HEK293T (cell line): ENCODE results near the gene WWOX.

ENCODE experiments used
- CTCF ChIA-PET: fragments of 350-600 bp; formaldehyde crosslinking; extraction: SDS; loops from one replicate; lab custom pipeline; 2021; ENCODE audit warnings: antibody characterized with exemption, inconsistent platforms; lab: Yijun Ruan, JAX
- POLR2A ChIA-PET: fragments of 350-600 bp; formaldehyde crosslinking; extraction: SDS; loops from one replicate; lab custom pipeline; 2020; ENCODE audit warnings: antibody characterized with exemption, inconsistent platforms; lab: Yijun Ruan, JAX
- DNase-seq: peaks from one replicate; pipeline ENCODE4 v3.0.0; 2012; ENCODE audit warnings: mixed read lengths; ENCODE audit errors: extremely low spot score
- ARNT ChIP-seq: fragments of 450-650 bp; IDR thresholded peaks from 2 replicates; pipeline ENCODE4 v1.6.1; 2017; ENCODE audit warnings: mild to moderate bottlenecking
- BHLHE40 ChIP-seq: fragments of 450-650 bp; IDR thresholded peaks from 2 replicates; pipeline ENCODE4 v1.6.1; 2016; ENCODE audit warnings: mild to moderate bottlenecking, moderate library complexity, borderline replicate concordance
- CTBP1 ChIP-seq: fragments of 450-650 bp; IDR thresholded peaks from 2 replicates; pipeline ENCODE4 v1.6.1; 2016; ENCODE audit warnings: borderline replicate concordance
- ELF4 ChIP-seq: fragments of 450-650 bp; IDR thresholded peaks from 2 replicates; pipeline ENCODE4 v1.6.1; 2017; ENCODE audit warnings: antibody characterized with exemption
- FOXA1 ChIP-seq: fragments of 450-650 bp; IDR thresholded peaks from 2 replicates; pipeline ENCODE4 v1.6.1; 2016; ENCODE audit warnings: mild to moderate bottlenecking
- FOXK2 ChIP-seq: fragments of 450-650 bp; IDR thresholded peaks from 2 replicates; pipeline ENCODE4 v1.6.1; 2016; ENCODE audit warnings: mild to moderate bottlenecking
- FOXM1 ChIP-seq: fragments of 450-650 bp; IDR thresholded peaks from 2 replicates; pipeline ENCODE4 v1.6.1; 2017; ENCODE audit warnings: mild to moderate bottlenecking, borderline replicate concordance
- HDGF ChIP-seq: fragments of 450-650 bp; IDR thresholded peaks from 2 replicates; pipeline ENCODE4 v1.6.1; 2017; ENCODE audit warnings: antibody characterized with exemption, borderline replicate concordance
- L3MBTL2 ChIP-seq: fragments of 450-650 bp; conservative IDR thresholded peaks from 2 replicates; pipeline ENCODE4 v1.6.1; 2016; ENCODE audit warnings: mild to moderate bottlenecking
- LEF1 ChIP-seq: fragments of 450-650 bp; IDR thresholded peaks from 2 replicates; pipeline ENCODE4 v1.6.1; 2017; ENCODE audit warnings: mild to moderate bottlenecking, borderline replicate concordance
- NFRKB ChIP-seq: fragments of 450-650 bp; IDR thresholded peaks from 2 replicates; pipeline ENCODE4 v1.6.1; 2016; ENCODE audit warnings: mild to moderate bottlenecking, moderate library complexity
- SP1 ChIP-seq: fragments of 450-650 bp; IDR thresholded peaks from 2 replicates; pipeline ENCODE4 v1.6.1; 2017
- SUZ12 ChIP-seq: fragments of 450-650 bp; IDR thresholded peaks from 2 replicates; pipeline ENCODE4 v1.6.1; 2016; ENCODE audit warnings: mild to moderate bottlenecking
- TARDBP ChIP-seq: fragments of 450-650 bp; IDR thresholded peaks from 2 replicates; pipeline ENCODE4 v1.6.1; 2016
- ZNF384 ChIP-seq: fragments of 450-650 bp; IDR thresholded peaks from 2 replicates; pipeline ENCODE4 v1.6.1; 2016
- TF ChIP-seq, protein P1 (sequence below): fragments of 450-650 bp; IDR thresholded peaks from 2 replicates; pipeline ENCODE4 v1.6.1; 2016

Gene WWOX

DNA sequence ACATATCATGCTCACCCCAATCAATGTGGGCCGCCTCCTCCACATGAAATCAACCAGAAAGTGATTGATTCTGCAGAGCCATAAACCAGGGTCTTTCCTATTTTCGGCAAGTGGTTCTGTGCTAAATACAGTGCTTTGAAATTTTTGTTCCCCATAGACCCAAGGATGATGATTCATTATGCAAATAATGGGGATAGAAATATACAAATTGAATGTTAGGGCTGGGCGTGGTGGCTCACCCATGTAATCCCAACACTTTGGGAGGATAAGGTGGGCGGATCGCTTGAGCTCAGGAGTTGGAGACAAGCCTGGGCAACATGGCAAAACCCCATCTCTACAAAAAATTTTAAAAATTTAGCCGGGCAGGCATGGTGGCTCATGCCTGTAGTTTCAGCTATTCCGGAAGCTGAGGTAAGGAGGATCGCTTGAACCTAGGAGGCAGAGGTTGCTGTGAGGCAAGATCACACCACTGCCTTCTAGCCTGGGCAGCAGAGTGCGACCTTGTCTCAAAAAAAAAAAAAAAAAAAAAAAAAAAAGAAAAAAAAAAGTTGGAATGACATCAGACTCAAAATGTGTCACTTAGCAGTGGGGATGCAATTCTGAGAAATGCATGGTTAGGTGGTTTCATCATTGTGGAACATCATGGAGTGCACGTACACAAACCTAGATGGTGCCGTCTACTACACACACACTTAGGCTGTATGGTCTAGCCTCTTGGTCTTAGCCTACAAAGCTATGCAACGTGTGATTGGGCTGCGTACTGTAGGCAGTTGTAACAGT, 919.4 kb downstream of the WWOX start:
- DNase-seq: no peak
- CTCF ChIA-PET: no interaction called here
- peak; percentile 39 for TF ChIP-seq ZNF384
- TF ChIP-seq L3MBTL2: no peak
- POLR2A ChIA-PET: no interaction called here

DNA sequence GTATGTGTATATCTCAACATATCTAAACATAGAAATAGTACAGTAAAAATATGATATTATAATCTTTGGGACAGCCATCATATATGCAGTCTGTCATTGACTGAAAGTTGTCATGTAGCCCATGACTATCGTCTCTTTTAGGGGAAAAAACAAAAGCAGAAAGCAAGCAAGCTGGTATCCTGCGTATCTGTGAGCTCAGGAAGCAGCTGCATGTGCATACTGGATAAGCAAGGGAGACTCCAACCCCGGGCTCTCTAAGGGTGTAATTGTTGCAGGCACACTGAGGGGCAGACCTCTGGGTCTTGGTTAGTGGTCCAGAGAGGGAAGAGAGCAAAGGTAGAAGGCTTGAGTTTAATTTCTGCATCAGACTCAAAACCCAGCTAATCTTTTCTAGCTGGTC, 920.0 kb downstream of the WWOX start:
- TF ChIP-seq ARNT (no peak), ELF4 (no peak), FOXM1 (no peak), HDGF (no peak), SUZ12 (no peak), SP1 (no peak), CTBP1 (no peak), NFRKB (no peak), TARDBP (no peak), LEF1 (no peak), L3MBTL2 (no peak), FOXA1 (no peak), ZNF384 (no peak)
- TF ChIP-seq, protein P1, sequence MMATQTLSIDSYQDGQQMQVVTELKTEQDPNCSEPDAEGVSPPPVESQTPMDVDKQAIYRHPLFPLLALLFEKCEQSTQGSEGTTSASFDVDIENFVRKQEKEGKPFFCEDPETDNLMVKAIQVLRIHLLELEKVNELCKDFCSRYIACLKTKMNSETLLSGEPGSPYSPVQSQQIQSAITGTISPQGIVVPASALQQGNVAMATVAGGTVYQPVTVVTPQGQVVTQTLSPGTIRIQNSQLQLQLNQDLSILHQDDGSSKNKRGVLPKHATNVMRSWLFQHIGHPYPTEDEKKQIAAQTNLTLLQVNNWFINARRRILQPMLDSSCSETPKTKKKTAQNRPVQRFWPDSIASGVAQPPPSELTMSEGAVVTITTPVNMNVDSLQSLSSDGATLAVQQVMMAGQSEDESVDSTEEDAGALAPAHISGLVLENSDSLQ: no peak
- ChIA-PET CTCF (no interaction called here), POLR2A (no interaction called here)
- DNase-seq: no peak

DNA sequence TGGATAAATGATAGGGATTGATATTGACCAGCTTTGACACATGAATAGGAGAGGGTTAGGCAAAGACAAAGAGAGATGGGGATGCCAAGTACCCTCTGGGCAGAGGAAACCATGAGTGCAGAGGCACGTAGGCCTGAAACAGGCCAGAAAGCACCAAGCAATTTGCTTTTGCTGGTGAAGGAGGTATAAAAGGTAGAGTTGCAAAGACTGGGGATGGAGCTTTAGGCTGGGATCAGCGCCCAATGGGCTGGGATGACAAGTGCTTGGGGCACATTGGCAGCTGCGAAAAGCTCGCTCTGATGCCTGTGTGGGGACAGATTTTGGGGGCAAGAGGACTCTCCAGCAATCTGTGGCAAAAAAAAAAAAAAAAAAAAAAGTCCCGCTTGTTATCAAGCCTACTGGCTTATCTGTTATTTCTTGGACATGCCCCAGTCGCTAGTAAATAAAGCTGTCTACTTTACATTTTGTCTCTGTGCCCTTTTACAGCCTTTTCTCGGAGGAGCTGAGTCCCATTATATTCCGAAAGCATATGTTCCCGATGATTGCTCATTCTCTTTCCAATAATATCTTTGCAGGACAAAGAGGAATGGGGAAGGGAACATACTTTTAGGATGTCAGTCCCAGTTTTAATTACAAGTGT, 922.7 kb downstream of the WWOX start:
- no peak for DNase-seq
- TF ChIP-seq SUZ12: no peak
- TF ChIP-seq FOXK2: no peak
- no peak for TF ChIP-seq ARNT
- TF ChIP-seq TARDBP: no peak
- TF ChIP-seq HDGF: no peak
- no peak for TF ChIP-seq NFRKB
- ChIA-PET CTCF (interaction anchor here (0.6 kb wide), 1 partner anchor 237 kb away, joined by 3 read pairs; no protein-coding TSS in a partner anchor), POLR2A (no interaction called here)

DNA sequence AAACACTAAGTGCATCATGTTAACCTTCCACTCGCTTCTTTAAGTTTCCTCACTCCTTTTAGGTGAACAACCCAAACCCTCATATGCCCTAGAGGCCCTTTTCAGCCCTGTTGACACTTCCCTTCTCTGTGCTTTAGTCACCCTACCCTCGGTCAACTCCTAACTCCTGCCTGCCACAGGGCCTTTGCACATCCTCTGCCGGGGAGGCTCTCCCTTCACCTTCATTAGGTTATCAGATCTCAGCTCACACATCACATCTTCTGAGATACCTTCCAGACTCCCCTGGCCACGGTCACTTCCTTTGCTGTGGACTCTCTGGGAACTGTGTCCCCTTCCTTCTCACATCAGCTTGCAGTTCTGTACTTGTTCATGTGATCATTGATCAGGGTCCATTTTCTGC, 926.7 kb downstream of the WWOX start:
- TF ChIP-seq FOXM1 (no peak), ZNF384 (no peak), TARDBP (no peak), LEF1 (no peak), CTBP1 (no peak), ELF4 (no peak), L3MBTL2 (no peak), SUZ12 (no peak), FOXK2 (no peak), SP1 (no peak), HDGF (no peak), FOXA1 (no peak), ARNT (no peak), NFRKB (no peak), BHLHE40 (no peak)
- TF ChIP-seq, protein P1: no peak
- no peak for DNase-seq
- POLR2A ChIA-PET: no interaction called here
- CTCF ChIA-PET: interaction anchor here (0.6 kb wide), 1 partner anchor 110 kb away, joined by 4 read pairs; no protein-coding TSS in a partner anchor

DNA sequence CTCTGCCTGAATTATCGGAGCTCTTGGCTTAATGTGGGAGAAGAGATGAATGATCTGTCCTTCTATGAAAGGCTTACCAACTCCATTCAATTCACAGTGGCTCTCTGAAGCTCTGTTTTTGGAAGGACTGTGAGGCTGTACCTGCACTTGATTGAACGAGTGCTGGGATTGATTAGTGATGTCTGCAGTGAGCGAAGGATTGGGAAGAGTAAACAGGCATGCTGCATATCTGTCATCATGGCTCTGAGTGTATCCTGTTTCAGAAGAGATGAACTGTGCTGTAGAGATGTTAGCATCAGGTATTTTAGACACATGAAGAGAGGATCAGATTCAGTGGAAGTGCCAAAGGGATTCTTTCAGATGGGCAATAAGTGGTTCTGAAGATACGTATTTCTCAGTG, 937.1 kb downstream of the WWOX start:
- POLR2A ChIA-PET: no interaction called here
- CTCF ChIA-PET: no interaction called here
- DNase-seq: no peak
- TF ChIP-seq, protein P1: no peak
- TF ChIP-seq SUZ12: no peak
- no peak for TF ChIP-seq L3MBTL2

DNA sequence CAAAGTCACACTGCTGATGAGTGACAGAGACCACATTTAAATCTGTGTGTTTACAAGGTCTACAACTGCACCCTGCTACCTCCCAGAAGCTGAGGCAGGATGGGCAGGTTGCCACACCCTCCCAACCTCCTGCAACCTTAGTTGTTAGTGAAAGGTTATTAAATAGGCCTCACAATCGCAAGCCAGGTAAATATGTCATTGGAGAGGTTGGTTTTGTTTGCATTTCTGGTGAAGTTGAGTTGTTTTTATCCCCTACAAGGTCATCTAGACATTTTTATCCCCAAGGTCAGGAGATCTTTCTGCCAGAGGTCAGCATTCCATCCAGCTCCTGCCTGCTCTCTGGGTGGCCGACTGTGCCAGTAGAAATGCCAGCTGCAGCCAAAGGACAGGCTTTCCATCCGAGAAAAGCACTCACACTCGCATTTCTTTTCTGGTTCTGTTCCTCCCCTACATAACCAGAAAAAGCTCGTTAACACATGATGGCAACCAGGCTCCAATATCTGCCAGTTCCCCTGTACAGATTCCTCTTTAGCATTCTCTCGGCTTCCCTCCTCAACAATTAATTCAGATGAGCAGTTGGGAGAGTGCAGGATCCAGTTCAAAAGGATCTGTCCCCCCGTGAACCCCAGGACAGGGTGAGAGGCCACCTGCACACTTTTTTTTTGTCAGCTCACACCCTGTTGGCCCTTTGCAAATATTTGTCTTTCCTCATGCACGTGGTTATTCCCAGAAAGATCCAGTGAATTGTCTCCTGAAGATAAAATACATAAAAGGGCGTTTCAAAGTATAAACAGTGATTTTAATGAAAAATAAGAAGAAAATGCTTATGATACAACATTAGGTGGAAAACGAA, 938.3 kb downstream of the WWOX start:
- POLR2A ChIA-PET: no interaction called here
- CTCF ChIA-PET: no interaction called here
- DNase-seq: no peak
- TF ChIP-seq ARNT (no peak), NFRKB (no peak), FOXM1 (no peak), HDGF (no peak), SP1 (no peak), L3MBTL2 (no peak), FOXK2 (no peak)
